ENCODE measurements around the gene TRMT11.
"Not testable (repeated sequence)": the region's sequence is repeated elsewhere in the genome, so short reads cannot be mapped to it uniquely, and the experiment has no call there.

The TRMT11 gene

GRCh38 chr6:125956506-125957390 is 29.6 kb upstream of the TRMT11 start, which contains the start of gene HINT3:
HINT3 (plus strand) TSS chr6:125956770; CDS start chr6:125956978, 208 bp downstream.
- peak; percentile 95 to 99 (median 96) for DNase-seq (ENCODE audit: low read depth in 2 of 3, low spot score in 2 of 3)

- DNase-seq (ENCODE audit: low read depth in 2 of 3, low spot score in 2 of 3), result no peak
These were observed 29.0 kb upstream of the TRMT11 start for GRCh38 chr6:125957391-125957693.

- no peak for DNase-seq (ENCODE audit: low read depth in 2 of 3, low spot score in 2 of 3)
These were observed 28.5 kb upstream of the TRMT11 start for GRCh38 chr6:125957845-125958244.

- DNase-seq (ENCODE audit: low read depth in 2 of 3, low spot score in 2 of 3), result no peak
These were observed 27.3 kb upstream of the TRMT11 start for GRCh38 chr6:125959041-125959440.

GRCh38 chr6:125961117-125961516 is 25.2 kb upstream of the TRMT11 start:
- no peak for DNase-seq (ENCODE audit: low read depth in 2 of 3, low spot score in 2 of 3)

- no peak for DNase-seq (ENCODE audit: low read depth in 2 of 3, low spot score in 2 of 3)
These were observed 23.3 kb upstream of the TRMT11 start for GRCh38 chr6:125962900-125963497.

GRCh38 chr6:125963817-125964216 is 22.5 kb upstream of the TRMT11 start:
- no peak for DNase-seq (ENCODE audit: low read depth in 2 of 3, low spot score in 2 of 3)

- no peak for DNase-seq (ENCODE audit: low read depth in 2 of 3, low spot score in 2 of 3)
These were observed 19.8 kb upstream of the TRMT11 start for GRCh38 chr6:125966569-125966968.

- DNase-seq (ENCODE audit: low read depth in 2 of 3, low spot score in 2 of 3), result no peak
These were observed 17.8 kb upstream of the TRMT11 start for GRCh38 chr6:125968493-125968892.

- DNase-seq (ENCODE audit: low read depth in 2 of 3, low spot score in 2 of 3), result no peak
These were observed 15.6 kb upstream of the TRMT11 start for GRCh38 chr6:125970760-125971159.

GRCh38 chr6:125972478-125972877 is 13.9 kb upstream of the TRMT11 start:
- not testable (repeated sequence) for DNase-seq (ENCODE audit: low read depth in 2 of 3, low spot score in 2 of 3)

- no peak for DNase-seq (ENCODE audit: low read depth in 2 of 3, low spot score in 2 of 3)
These were observed 12.0 kb upstream of the TRMT11 start for GRCh38 chr6:125974214-125974866.

- no peak for DNase-seq (ENCODE audit: low read depth in 2 of 3, low spot score in 2 of 3)
These were observed 7.2 kb upstream of the TRMT11 start for GRCh38 chr6:125979101-125979500.

GRCh38 chr6:125981571-125982185 is 4.7 kb upstream of the TRMT11 start:
- no peak for DNase-seq (ENCODE audit: low read depth in 2 of 3, low spot score in 2 of 3)

- DNase-seq (ENCODE audit: low read depth in 2 of 3, low spot score in 2 of 3), result no peak
These were observed 2.9 kb upstream of the TRMT11 start for GRCh38 chr6:125983246-125983945.

GRCh38 chr6:125984311-125984710 is 2.0 kb upstream of the TRMT11 start:
- no peak for DNase-seq (ENCODE audit: low read depth in 2 of 3, low spot score in 2 of 3)

GRCh38 chr6:125985522-125985921 is 818 bp upstream of the TRMT11 start:
- no peak for DNase-seq (ENCODE audit: low read depth in 2 of 3, low spot score in 2 of 3)

GRCh38 chr6:125985979-125986300 is 400 bp upstream of the TRMT11 start:
- no peak for DNase-seq (ENCODE audit: low read depth in 2 of 3, low spot score in 2 of 3)

- DNase-seq (ENCODE audit: low read depth in 2 of 3, low spot score in 2 of 3), result no peak
These were observed 782 bp downstream of the TRMT11 start for GRCh38 chr6:125987026-125987617.

- no peak for DNase-seq (ENCODE audit: low read depth in 2 of 3, low spot score in 2 of 3)
These were observed 1.9 kb downstream of the TRMT11 start for GRCh38 chr6:125988280-125988679.

- no peak for DNase-seq (ENCODE audit: low read depth in 2 of 3, low spot score in 2 of 3)
These were observed 3.3 kb downstream of the TRMT11 start for GRCh38 chr6:125989631-125990030.
